Measurements from ENCODE around the gene NUDT4B. TPM values are rescaled to one million over a fixed set of nuclear protein-coding genes. Genes with fewer than 3 reads are reported as not detected.
"Not testable (repeated sequence)": the region's sequence is repeated elsewhere in the genome, so short reads cannot be mapped to it uniquely, and the experiment has no call there.

NUDT4B gene
- total RNA-seq, 1 experiment from 2014 or later, result 18.6 TPM

GRCh38 chr1:148793762-148794332, 45.3 kb downstream of the NUDT4B start:
- DNase-seq (ENCODE audit: low read depth), result not testable (repeated sequence)

Other genes starting within 250 kb of the NUDT4B start
- gene NBPF14, start 152.8 kb upstream of the NUDT4B start, total RNA-seq (2014; rRNA removed), result 23.4 and 23.9 TPM in 2 replicates
- gene PDE4DIP, start 95.7 kb downstream of the NUDT4B start, total RNA-seq (2014; rRNA removed), result 44.9 and 56.0 TPM in 2 replicates